Left renal pelvis (tissue), 4 donors: Measurements from ENCODE around the gene UBTD2. TPM values are rescaled to one million over a fixed set of nuclear protein-coding genes. Genes with fewer than 3 reads are reported as not detected.
A peak's percentile ranks its signal among the peaks of the same experiment; 100 is the strongest.
"Not testable (repeated sequence)": the region's sequence is repeated elsewhere in the genome, so short reads cannot be mapped to it uniquely, and the experiment has no call there.

ENCODE experiments used
- DNase-seq, 4 donors: peaks; one replicate each; pipeline ENCODE4 v3.0.0-alpha.2; 2013; ENCODE audit warnings: low read depth in 4 of 4, low spot score in 3 of 4
- polyA plus RNA-seq, 4 donors: library from polyadenylated mRNA; unstranded; fragments of 120-200 nt; gene quantifications; one replicate each; pipeline ENCODE4 v1.2.1, GENCODE V29; 2013; ENCODE audit not compliant: insufficient read length in 4 of 4

UBTD2 gene
- polyA plus RNA-seq, 4 donors: 62.0 to 106 (median 85.9) TPM

GRCh38 chr5:172207511-172207910 lies 76.1 kb downstream of the UBTD2 start:
- no peak for DNase-seq

GRCh38 chr5:172205984-172206383 lies 77.6 kb downstream of the UBTD2 start:
- DNase-seq: not testable (repeated sequence)

GRCh38 chr5:172200476-172200875 lies 83.1 kb downstream of the UBTD2 start:
- DNase-seq: no peak

GRCh38 chr5:172199446-172199845 lies 84.1 kb downstream of the UBTD2 start:
- DNase-seq: no peak

GRCh38 chr5:172197775-172198174 lies 85.8 kb downstream of the UBTD2 start:
- not testable (repeated sequence) for DNase-seq

GRCh38 chr5:172194985-172195774 lies 88.4 kb downstream of the UBTD2 start:
- DNase-seq: no peak

- no peak for DNase-seq
Observed at GRCh38 chr5:172193872-172194271, 89.7 kb downstream of the UBTD2 start, which contains the start of gene EFCAB9. TSS of gene EFCAB9 (plus strand) at chr5:172194172. CDS start at chr5:172194173, 1 bp downstream.

- DNase-seq: no peak
Observed at GRCh38 chr5:172189693-172190296, 93.8 kb downstream of the UBTD2 start.

- DNase-seq: no peak
Observed at GRCh38 chr5:172188893-172189692, 94.5 kb downstream of the UBTD2 start.

GRCh38 chr5:172188033-172188892 lies 95.3 kb downstream of the UBTD2 start, which contains the start of gene STK10:
TSS of gene STK10 (minus strand) at chr5:172188224. CDS start at chr5:172188042, 182 bp downstream.
- peak; percentile 70 to 77 (median 74) for DNase-seq

- no peak for DNase-seq
Observed at GRCh38 chr5:172187118-172188032, 96.2 kb downstream of the UBTD2 start.

- DNase-seq: no peak
Observed at GRCh38 chr5:172186114-172186695, 97.4 kb downstream of the UBTD2 start.

- no peak for DNase-seq
Observed at GRCh38 chr5:172185096-172185461, 98.5 kb downstream of the UBTD2 start.

GRCh38 chr5:172183881-172184280 lies 99.7 kb downstream of the UBTD2 start:
- no peak for DNase-seq

- DNase-seq: no peak
Observed at GRCh38 chr5:172182291-172182690, 101.3 kb downstream of the UBTD2 start.

- DNase-seq: no peak
Observed at GRCh38 chr5:172180936-172181335, 102.6 kb downstream of the UBTD2 start.

GRCh38 chr5:172178991-172179989 lies 104.3 kb downstream of the UBTD2 start:
- no peak for DNase-seq
